MM.1S (cell line): ENCODE measurements around the gene NCOA3.

Experiments used
- CTCF ChIP-seq: fragments of 300-600 bp; sonication (generic); IDR thresholded peaks from 2 replicates; pipeline ENCODE4 v1.5.1; 2016; ENCODE audit warnings: antibody characterized with exemption, low read length, mixed read lengths
- EZH2 ChIP-seq: fragments of 300-600 bp; sonication (generic); optimal IDR thresholded peaks from 2 replicates; pipeline ENCODE3; 2017; ENCODE audit warnings: low read depth, mild to moderate bottlenecking, antibody characterized with exemption, low read length, mixed read lengths
- EZH2phosphoT487 ChIP-seq: fragments of 300-600 bp; sonication (generic); IDR thresholded peaks from 2 replicates; pipeline ENCODE4 v1.6.1; 2018; ENCODE audit warnings: antibody characterized with exemption, low read length

GRCh38 chr20:47456952-47457724 lies 44.5 kb upstream of the NCOA3 start:
- TF ChIP-seq CTCF (no peak), EZH2 (no peak), EZH2phosphoT487 (no peak)
